ENCODE data around the gene LEPROT.

Gene LEPROT

DNA sequence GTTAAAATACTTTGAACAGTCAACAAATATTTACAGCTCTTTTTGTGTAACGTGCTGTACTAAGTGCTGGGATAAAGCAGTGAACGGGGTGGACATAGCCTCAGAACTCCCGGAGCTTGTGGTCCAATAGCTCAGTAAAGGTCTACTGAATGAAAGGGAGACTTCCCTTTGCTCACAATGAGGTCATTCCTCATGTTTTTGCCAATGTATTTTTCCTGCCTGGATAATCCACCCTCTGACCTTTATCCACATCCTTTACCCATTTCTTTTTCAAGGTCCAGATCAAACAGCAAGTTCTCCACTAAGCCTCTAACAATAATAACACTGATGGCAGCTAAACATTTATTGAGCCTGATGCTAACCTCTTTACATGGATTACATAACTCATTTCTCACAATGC is 55.9 kb downstream of the LEPROT start:
- no peak for DNase-seq

DNA sequence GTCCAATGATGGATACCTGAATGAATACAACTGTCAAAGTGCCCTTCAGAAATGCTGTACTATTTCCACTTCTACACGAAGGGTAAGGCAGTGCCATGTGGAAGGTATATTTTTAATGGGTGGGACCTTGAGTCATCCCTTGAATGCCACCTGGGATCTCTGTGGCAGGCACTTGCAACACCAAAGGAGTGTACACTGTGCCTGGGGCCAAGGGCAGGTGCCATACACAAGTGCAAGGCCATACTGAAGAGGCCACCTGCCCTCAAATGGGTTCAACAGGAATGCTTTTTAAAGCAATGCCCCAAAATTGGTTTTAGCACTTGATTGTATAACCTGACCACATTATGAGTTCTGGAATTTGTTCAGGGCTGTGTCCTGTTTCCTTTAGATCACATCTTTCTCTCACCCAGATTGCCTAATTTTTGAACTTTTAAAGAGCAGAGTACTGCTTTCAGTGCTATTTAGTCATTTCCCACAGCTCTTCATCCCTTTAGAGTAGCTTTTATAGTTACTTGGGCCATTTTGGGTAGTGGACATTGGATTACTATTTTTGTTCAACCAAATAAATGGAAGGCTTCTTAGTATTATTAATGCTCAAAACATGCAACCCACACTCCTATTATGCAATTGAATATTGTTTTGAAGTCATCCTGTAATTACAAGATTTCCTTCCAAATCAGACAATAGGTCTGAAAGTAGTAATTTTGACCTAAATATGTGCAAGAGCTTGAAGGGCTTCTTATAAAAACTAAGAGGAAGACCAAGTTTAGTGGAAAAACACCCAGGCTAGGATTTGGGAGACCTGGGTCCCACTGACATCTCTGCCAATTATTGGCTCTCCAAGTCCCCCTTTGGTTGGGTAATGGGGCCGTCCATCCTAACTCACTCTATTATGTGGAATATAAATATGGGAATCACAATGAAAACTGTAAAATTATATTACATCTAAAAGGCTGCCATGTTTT is 57.2 kb downstream of the LEPROT start:
- no peak for DNase-seq

DNA sequence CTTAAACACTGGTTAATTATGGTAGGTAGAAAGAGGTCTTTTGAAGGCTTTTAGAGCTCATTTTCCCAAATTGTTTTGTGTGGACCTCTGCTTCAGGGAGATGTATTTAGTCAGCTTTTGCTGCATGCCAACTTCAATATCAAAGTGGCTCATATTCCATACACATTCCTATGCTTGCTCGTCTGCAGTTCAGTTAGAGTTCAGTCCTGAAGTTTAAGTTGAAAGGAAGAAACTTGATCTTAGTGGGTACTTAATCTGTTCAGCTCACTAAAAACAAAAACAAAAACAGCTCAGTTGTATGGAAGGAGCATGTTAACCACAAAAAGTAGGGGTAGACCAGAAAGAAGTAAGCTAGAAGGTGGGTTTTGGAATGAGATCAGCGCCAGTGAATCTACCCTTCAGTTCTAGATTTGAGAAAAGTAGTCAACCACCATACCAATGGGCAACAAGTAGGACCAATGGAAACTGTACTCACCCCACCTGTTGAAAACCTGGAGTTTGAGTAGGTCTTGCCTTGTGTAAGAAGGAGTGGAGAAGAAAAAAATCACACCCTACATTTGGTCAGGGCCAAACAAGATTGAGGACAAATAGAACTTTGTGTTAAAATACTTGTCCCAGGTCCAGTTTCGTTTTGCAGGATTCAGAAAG is 58.0 kb downstream of the LEPROT start:
- DNase-seq, result no peak

DNA sequence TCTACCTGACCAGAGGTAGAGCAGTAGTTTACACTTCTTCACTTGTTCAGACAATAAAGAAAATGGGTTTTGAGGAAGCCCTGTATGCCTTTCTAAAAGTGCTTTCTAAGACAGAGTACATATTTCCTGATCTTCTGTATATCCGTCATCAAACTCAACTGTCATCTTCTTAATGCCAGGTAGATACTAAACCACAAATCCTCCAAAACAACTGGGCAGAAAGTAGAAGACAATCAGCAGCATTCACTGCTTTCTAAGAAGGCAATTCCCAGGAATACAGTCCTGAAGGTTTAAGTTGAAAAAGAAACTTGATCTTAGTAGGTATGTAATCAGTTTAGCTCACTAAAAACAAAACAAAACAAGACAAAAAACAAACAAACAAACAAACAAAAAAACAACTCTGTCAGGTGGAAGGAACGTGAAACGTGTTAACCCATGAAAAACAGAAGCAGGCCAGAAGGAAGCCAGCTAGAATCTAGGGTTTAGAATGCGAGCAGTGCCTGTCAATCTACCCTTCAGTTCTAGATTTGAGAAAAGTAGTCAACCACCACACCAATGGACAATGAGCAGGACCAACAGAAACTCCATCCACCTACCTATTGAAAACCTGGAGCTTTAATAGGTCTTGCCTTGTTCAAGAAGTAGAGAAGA is 59.2 kb downstream of the LEPROT start:
- no peak for DNase-seq

DNA sequence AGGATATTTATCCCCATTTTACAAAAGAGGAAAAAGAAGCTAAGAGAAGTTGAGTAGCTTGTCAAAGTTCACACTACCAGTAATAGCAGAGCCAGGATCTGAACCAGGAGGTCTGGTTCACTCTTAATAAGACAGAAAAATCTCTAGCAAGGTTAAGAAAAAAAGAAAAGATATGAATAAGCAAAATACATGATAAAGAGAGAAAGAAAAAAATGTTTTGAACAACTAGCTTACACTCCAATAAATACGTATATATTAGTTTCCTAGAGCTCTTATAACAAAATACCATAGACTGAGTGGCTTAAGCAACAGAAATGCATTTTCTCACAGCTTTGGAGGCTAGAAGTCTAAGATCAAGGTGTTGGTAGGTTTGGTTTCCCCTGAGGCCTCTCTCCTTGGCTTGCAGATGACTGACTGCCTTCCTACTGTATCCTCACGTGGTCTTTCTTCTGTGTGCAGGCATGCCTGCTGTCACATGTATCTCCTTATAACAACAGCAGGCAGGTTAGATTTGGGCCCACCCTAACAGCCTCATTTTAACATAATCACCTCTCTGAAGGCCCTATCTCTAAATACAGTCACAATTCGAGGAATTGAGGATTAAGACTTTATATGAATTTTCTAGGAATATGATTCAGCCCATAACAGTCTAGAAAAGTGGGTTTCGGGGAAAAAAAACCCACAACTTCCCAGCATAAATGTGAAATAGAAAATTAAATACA is 60.4 kb downstream of the LEPROT start:
- DNase-seq, result no peak

DNA sequence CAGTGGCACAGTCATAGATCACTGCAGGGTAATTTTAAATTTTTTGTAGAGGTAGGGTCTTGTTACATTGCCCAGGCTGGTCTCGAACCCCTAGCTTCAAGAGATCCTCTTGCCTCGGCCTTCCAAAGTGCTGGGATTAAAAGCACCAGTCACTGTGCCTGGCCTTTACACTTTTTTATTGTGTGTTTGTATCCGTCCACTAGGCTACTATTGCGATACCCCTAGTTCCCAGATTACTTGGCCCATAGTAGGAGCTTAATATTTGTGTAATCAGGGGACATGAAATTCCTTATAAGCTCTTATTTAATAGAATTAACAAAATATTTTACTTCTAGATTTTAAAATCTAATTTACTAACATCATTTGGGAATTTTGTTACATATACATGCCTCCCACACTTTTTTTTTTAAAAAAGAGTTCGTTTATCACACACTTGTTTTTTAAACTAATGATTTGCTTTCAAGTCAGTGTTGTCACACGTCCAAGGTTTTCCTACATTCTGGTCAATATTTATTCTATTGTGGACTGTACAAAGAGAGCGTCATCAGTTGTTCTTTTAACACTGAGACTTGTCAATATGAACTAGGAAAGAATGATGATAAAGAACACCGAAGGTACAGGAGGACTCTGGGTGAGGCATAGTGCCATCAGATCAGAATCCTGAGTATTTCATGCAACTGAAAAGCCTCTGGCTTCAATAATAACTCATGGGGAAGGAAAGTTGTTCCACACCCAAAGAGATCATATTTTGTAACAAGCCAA is 63.7 kb downstream of the LEPROT start:
- no peak for DNase-seq

Data from anterior cingulate cortex (tissue), 58 donors.